H1 (cell line): ENCODE data around the gene MSN. TPM values are rescaled to one million over a fixed set of nuclear protein-coding genes. Genes with fewer than 3 reads are reported as not detected.

Experiments
- CTCF ChIA-PET: fragments of 300-600 bp; sonication (Branson Sonifier 250); formaldehyde crosslinking; loops from one replicate; lab custom pipeline; 2021; ENCODE audit not compliant: partially characterized antibody; lab: Charles Lee
- POLR2A ChIA-PET: fragments of 300-600 bp; sonication (Branson Sonifier 250); formaldehyde crosslinking; loops from one replicate; lab custom pipeline; 2021; ENCODE audit warnings: inconsistent platforms; ENCODE audit not compliant: partially characterized antibody; lab: Charles Lee
- DNase-seq, 2 experiments: peaks; one replicate each; pipeline versions ENCODE4 v3.0.0 to v3.0.0-alpha.2; 2010 to 2022; ENCODE audit warnings: low spot score in 2 of 2, low read depth in 1 of 2, mixed read lengths in 1 of 2
- FAIRE-seq: peaks from 2 replicates; lab custom pipeline; 2011; peaks lifted over from hg19 to GRCh38; lab: Jason Lieb, UNC
- H2AFZ ChIP-seq: 2 replicates; pipeline ENCODE4 v1.8.1; 2012; ENCODE audit warnings: low read length, inconsistent platforms
- H2AK5ac ChIP-seq: 2 replicates; pipeline ENCODE4 v1.6.1; 2013; ENCODE audit warnings: low read depth, low read length
- H2BK120ac ChIP-seq: replicated peaks from 2 replicates; pipeline ENCODE3; 2013; ENCODE audit warnings: low read depth, low read length, inconsistent platforms
- H2BK12ac ChIP-seq: 2 replicates; pipeline ENCODE4 v1.6.1; 2013; ENCODE audit warnings: low read depth, low read length
- H2BK15ac ChIP-seq: 2 replicates; pipeline ENCODE4 v1.6.1; 2013; ENCODE audit warnings: low read length
- H2BK20ac ChIP-seq: 2 replicates; pipeline ENCODE4 v1.6.1; 2013; ENCODE audit warnings: low read length
- H2BK5ac ChIP-seq: 2 replicates; pipeline ENCODE4 v1.6.1; 2013; ENCODE audit warnings: low read depth, low read length
- H3K14ac ChIP-seq: 2 replicates; pipeline ENCODE4 v1.6.1; 2013; ENCODE audit warnings: inconsistent platforms; ENCODE audit not compliant: insufficient read length
- H3K18ac ChIP-seq: 2 replicates; pipeline ENCODE4 v1.6.1; 2013; ENCODE audit warnings: low read length; ENCODE audit errors: extremely low read depth
- H3K23ac ChIP-seq: 2 replicates; pipeline ENCODE4 v1.6.1; 2013; ENCODE audit warnings: inconsistent platforms; ENCODE audit not compliant: insufficient read length
- H3K23me2 ChIP-seq: 2 replicates; pipeline ENCODE4 v1.6.1; 2013; ENCODE audit warnings: low read depth, low read length
- H3K27ac ChIP-seq: 2 replicates; pipeline ENCODE4 v1.6.1; 2011; ENCODE audit warnings: low read depth, low read length, inconsistent platforms
- H3K27me3 ChIP-seq, 4 experiments: replicated peaks in 1 of 4; 1 replicate in 1 of 4; 2 replicates in 3 of 4; pipeline versions ENCODE4 v1.6.1 to v1.8.1; 2011 to 2013; ENCODE audit warnings: low read length in 3 of 4, mild to moderate bottlenecking in 3 of 4, inconsistent platforms in 2 of 4, mixed read lengths in 2 of 4, moderate library complexity in 1 of 4; ENCODE audit not compliant: control insufficient read depth in 3 of 4, insufficient read depth in 3 of 4; ENCODE audit errors: extremely low read depth in 1 of 4
- H3K36me3 ChIP-seq, 4 experiments: 2 replicates each; pipeline versions ENCODE4 v1.6.1 to v1.8.1; 2011 to 2013; ENCODE audit warnings: mild to moderate bottlenecking in 4 of 4, low read length in 3 of 4, moderate library complexity in 2 of 4, control low read depth in 1 of 4, inconsistent platforms in 1 of 4; ENCODE audit not compliant: insufficient read depth in 4 of 4, control insufficient read depth in 2 of 4
- H3K4ac ChIP-seq: replicated peaks from 2 replicates; pipeline ENCODE3; 2013; ENCODE audit warnings: low read length, low read depth, mixed read lengths, inconsistent platforms; ENCODE audit not compliant: insufficient read length
- H3K4me1 ChIP-seq, 4 experiments: replicated peaks in 1 of 4; 1 replicate in 1 of 4; 2 replicates in 3 of 4; pipeline versions ENCODE4 v1.6.1 to v1.8.1; 2011 to 2013; ENCODE audit warnings: low read length in 3 of 4, inconsistent platforms in 2 of 4, mixed read lengths in 1 of 4; ENCODE audit not compliant: insufficient read depth in 4 of 4, control insufficient read depth in 3 of 4
- H3K4me2 ChIP-seq, 2 experiments: 2 replicates each; pipeline versions ENCODE4 v1.6.1 to v1.8.1; 2011 to 2013; ENCODE audit warnings: low read depth in 2 of 2, low read length in 2 of 2, control low read depth in 1 of 2, inconsistent platforms in 1 of 2, mild to moderate bottlenecking in 1 of 2; ENCODE audit not compliant: insufficient read depth in 1 of 2
- H3K4me3 ChIP-seq, 4 experiments: fragments of 200-600, 300-600 bp in 1 of 4; sonication (generic), shearing (Covaris generic), sonication (Bioruptor Twin) in 1 of 4; 2 replicates each; pipeline versions ENCODE4 v1.5.1 to v1.8.1; 2011 to 2016; ENCODE audit warnings: low read length in 4 of 4, low read depth in 3 of 4, control low read depth in 2 of 4, inconsistent platforms in 2 of 4, mild to moderate bottlenecking in 2 of 4, mixed read lengths in 1 of 4, moderate library complexity in 1 of 4; ENCODE audit not compliant: insufficient read depth in 2 of 4; ENCODE audit errors: extremely low read depth in 1 of 4
- H3K56ac ChIP-seq: replicated peaks from 2 replicates; pipeline ENCODE3; 2013; ENCODE audit warnings: low read depth, mild to moderate bottlenecking, mixed read lengths, low read length, inconsistent platforms; ENCODE audit not compliant: insufficient read length
- H3K79me1 ChIP-seq: 2 replicates; pipeline ENCODE4 v1.6.1; 2013; ENCODE audit warnings: low read depth, low read length, control low read depth
- H3K79me2 ChIP-seq, 2 experiments: 2 replicates each; pipeline versions ENCODE4 v1.6.1 to v1.8.1; 2012 to 2013; ENCODE audit warnings: low read length in 2 of 2, mild to moderate bottlenecking in 2 of 2, inconsistent platforms in 1 of 2; ENCODE audit not compliant: insufficient read depth in 2 of 2, control insufficient read depth in 1 of 2
- H3K9ac ChIP-seq, 4 experiments: replicated peaks in 1 of 4; 1 replicate in 1 of 4; 2 replicates in 3 of 4; pipeline versions ENCODE4 v1.6.1 to v1.8.1; 2011 to 2013; ENCODE audit warnings: low read depth in 3 of 4, low read length in 3 of 4, control low read depth in 2 of 4, mild to moderate bottlenecking in 2 of 4, moderate library complexity in 2 of 4, inconsistent platforms in 1 of 4; ENCODE audit errors: extremely low read depth in 1 of 4
- H3K9me3 ChIP-seq, 2 experiments: 2 replicates each; pipeline versions ENCODE4 v1.6.1 to v1.8.1; 2012 to 2013; ENCODE audit warnings: mild to moderate bottlenecking in 2 of 2, moderate library complexity in 2 of 2, control low read depth in 1 of 2, inconsistent platforms in 1 of 2, low read depth in 1 of 2, low read length in 1 of 2, mixed read lengths in 1 of 2; ENCODE audit not compliant: insufficient read depth in 2 of 2
- H4K20me1 ChIP-seq, 2 experiments: replicated peaks in 1 of 2; 2 replicates each; pipeline versions ENCODE3 to v1.8.1; 2011 to 2013; ENCODE audit warnings: inconsistent platforms in 2 of 2, low read length in 2 of 2, mild to moderate bottlenecking in 1 of 2; ENCODE audit not compliant: insufficient read depth in 2 of 2, control insufficient read depth in 1 of 2
- H4K5ac ChIP-seq: 2 replicates; pipeline ENCODE4 v1.6.1; 2013; ENCODE audit warnings: low read length, low read depth, mixed read lengths, inconsistent platforms; ENCODE audit not compliant: insufficient read length
- H4K8ac ChIP-seq: 2 replicates; pipeline ENCODE4 v1.8.0; 2013; ENCODE audit warnings: mild to moderate bottlenecking, moderate library complexity, low read length, inconsistent platforms; ENCODE audit not compliant: insufficient read depth; ENCODE audit errors: extremely low read depth
- H4K91ac ChIP-seq: replicated peaks from 2 replicates; pipeline ENCODE3; 2013; ENCODE audit warnings: low read length, mixed read lengths, inconsistent platforms; ENCODE audit not compliant: insufficient read length
- ASH2L ChIP-seq: fragments of 200-600, 300-600 bp; sonication (generic); IDR thresholded peaks from one replicate; pipeline ENCODE4 v1.7.1; 2017; ENCODE audit warnings: low read length
- CBX5 ChIP-seq: fragments of 300-800, 300-1000 bp; sonication (generic); IDR thresholded peaks from 2 replicates; pipeline ENCODE4 v1.7.1; 2016; ENCODE audit warnings: antibody characterized with exemption, low read length, low read depth
- CBX8 ChIP-seq: fragments of 300-800, 300-1000 bp; sonication (generic); IDR thresholded peaks from 2 replicates; pipeline ENCODE4 v1.7.1; 2016; ENCODE audit warnings: low read depth, low read length, borderline replicate concordance
- CTCF ChIP-seq, 3 experiments: IDR thresholded peaks; 1 replicate in 2 of 3; 2 replicates in 1 of 3; pipeline versions ENCODE4 v1.5.1 to v1.6.1; 2011; ENCODE audit warnings: low read length in 3 of 3, mild to moderate bottlenecking in 3 of 3, inconsistent platforms in 2 of 3, low read depth in 1 of 3, moderate library complexity in 1 of 3; ENCODE audit not compliant: insufficient read depth in 1 of 3; ENCODE audit errors: control extremely low read depth in 1 of 3
- JUND ChIP-seq: IDR thresholded peaks from 2 replicates; pipeline ENCODE4 v1.6.1; 2011; ENCODE audit warnings: mild to moderate bottlenecking, improper control_type of control experiment, low read length
- POLR2AphosphoS5 ChIP-seq: IDR thresholded peaks from 2 replicates; pipeline ENCODE4 v1.6.1; 2011; ENCODE audit warnings: low read depth, low read length
- RBBP5 ChIP-seq: IDR thresholded peaks from 2 replicates; pipeline ENCODE4 v1.7.1; 2012; ENCODE audit warnings: low read depth, mild to moderate bottlenecking, inconsistent platforms, low read length, moderate library complexity, borderline replicate concordance
- SP1 ChIP-seq: IDR thresholded peaks from 2 replicates; pipeline ENCODE4 v1.6.1; 2011; ENCODE audit warnings: low read depth, low read length
- TBP ChIP-seq: IDR thresholded peaks from 2 replicates; pipeline ENCODE4 v1.6.1; 2011; ENCODE audit warnings: low read depth, low read length, improper control_type of control experiment
- YY1 ChIP-seq: IDR thresholded peaks from 2 replicates; pipeline ENCODE4 v1.6.1; 2011; ENCODE audit warnings: low read depth, mild to moderate bottlenecking, low read length
- WGBS, 2 experiments: shearing (Covaris generic) in 1 of 2; methylation state at CpG; one replicate each; pipeline versions ENCODE4 v1.1.6 to v1.1.7; 2013 to 2015; ENCODE audit warnings: low lambda C conversion rate in 2 of 2, mixed read lengths in 2 of 2, inconsistent platforms in 1 of 2, low coverage in 1 of 2, missing lambda C conversion rate in 1 of 2; ENCODE audit not compliant: insufficient replicate concordance in 2 of 2, insufficient coverage in 1 of 2, insufficient read length in 1 of 2; ENCODE audit errors: extremely low coverage in 1 of 2, missing lambda C conversion rate in 1 of 2; 5-methylcytosine and 5-hydroxymethylcytosine counted together
- polyA plus RNA-seq, 7 experiments: library from polyadenylated mRNA; depleted of rRNA in 3 of 7; stranded (reverse) in 5 of 7; unstranded in 2 of 7; fragments of >200 nt in 5 of 7; fragments of 200-250 nt in 2 of 7; gene quantifications; 1 replicate in 5 of 7; 2 replicates in 1 of 7; 4 replicates in 1 of 7; pipeline versions ENCODE4 v1.2.1 to v1.2.3, GENCODE V29; 2011 to 2013; ENCODE audit warnings: missing spikeins in 2 of 7, mixed read lengths in 2 of 7
- total RNA-seq: library from RNA; stranded (reverse); fragmentation: NEBNext Ultra II Directional; extraction: Animal tissue kit (Norgen Biotek cat#: 25700); gene quantifications from 2 replicates; pipeline ENCODE4 v1.2.1, GENCODE V29; 2021

MSN gene
- total and polyA plus RNA-seq, 2 of the 8 experiments (the other 6 are each of a cell fraction or from before 2014, with no cell fraction given): 112 to 133 TPM

DNA sequence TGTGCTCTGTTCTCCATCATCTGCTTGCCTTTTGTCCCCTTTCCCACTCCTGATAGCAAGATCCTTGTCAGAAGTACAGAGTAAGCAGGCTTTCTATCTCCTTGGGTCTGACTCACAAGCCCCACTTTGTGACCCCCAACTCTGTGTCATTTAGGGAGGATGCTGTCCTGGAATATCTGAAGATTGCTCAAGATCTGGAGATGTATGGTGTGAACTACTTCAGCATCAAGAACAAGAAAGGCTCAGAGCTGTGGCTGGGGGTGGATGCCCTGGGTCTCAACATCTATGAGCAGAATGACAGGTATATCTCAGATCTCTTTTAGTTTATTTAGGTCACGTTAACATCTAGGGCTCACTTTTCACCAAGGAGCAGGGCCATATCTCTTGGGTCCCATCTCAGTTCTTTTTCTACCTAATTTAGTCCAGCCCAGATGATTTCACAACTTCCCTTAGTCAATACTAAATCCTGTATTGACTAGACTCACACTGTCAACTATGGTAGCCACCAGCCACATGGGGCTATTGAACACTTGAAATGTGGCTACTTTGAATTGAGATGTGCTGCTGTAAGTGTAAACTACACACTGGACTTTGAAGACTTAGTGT, 64.3 kb downstream of the MSN start:
- FAIRE-seq: no peak
- Histone ChIP-seq H2BK15ac (no peak overlapping the region), H2BK12ac (no peak overlapping the region), H2AK5ac (no peak overlapping the region), H3K79me2 (no peaks in the 10 kb centered on the region), H3K36me3 (peaks cover 0 to 38% (median 19%) of the 10 kb centered on the region in 4 experiments; a peak in 6 of 8 replicates), H3K14ac (no peak overlapping the region), H3K27ac (no peak overlapping the region), H2AFZ (no peak overlapping the region), H3K56ac (no peak overlapping the region), H3K9ac (no peak overlapping the region), H3K4ac (no peak overlapping the region), H3K9me3 (no peaks in the 10 kb centered on the region), H3K4me3 (no peak overlapping the region), H2BK5ac (no peak overlapping the region), H3K18ac (no peak overlapping the region), H4K91ac (no peak overlapping the region), H3K27me3 (no peaks in the 10 kb centered on the region), H3K4me1 (no peaks in the 10 kb centered on the region), H3K23ac (no peak overlapping the region), H3K4me2 (no peak overlapping the region), H3K79me1 (no peaks in the 10 kb centered on the region), H4K5ac (no peak overlapping the region), H3K23me2 (no peaks in the 10 kb centered on the region), H4K20me1 (peaks cover 0 to 4% of the 10 kb centered on the region in 2 experiments), H4K8ac (no peak overlapping the region), H2BK20ac (no peak overlapping the region), H2BK120ac (no peak overlapping the region)
- POLR2A ChIA-PET: no interaction called here
- 64% methylated on average over 1 of the region's 1 CpG; no CpG with 5 or more reads in 1 of the 2 experiments for WGBS, 2 experiments
- DNase-seq: no peak
- CTCF ChIA-PET: interaction anchor here (0.6 kb wide), 1 partner anchor 111 kb away, joined by 3 read pairs; no protein-coding TSS in a partner anchor
- TF ChIP-seq TBP (no peak), POLR2AphosphoS5 (no peak), ASH2L (no peak), RBBP5 (no peak), SP1 (no peak), CBX8 (no peak), JUND (no peak), CBX5 (no peak), CTCF (IDR thresholded peaks at IDR 0.05; ENCODE audit: control extremely low read depth in 1 of 3, insufficient read depth in 1 of 3, low read depth in 1 of 3, low read length in 3 of 3) (no peak), YY1 (no peak)
